ENCODE data around the gene GABRR3.

Gene GABRR3

DNA sequence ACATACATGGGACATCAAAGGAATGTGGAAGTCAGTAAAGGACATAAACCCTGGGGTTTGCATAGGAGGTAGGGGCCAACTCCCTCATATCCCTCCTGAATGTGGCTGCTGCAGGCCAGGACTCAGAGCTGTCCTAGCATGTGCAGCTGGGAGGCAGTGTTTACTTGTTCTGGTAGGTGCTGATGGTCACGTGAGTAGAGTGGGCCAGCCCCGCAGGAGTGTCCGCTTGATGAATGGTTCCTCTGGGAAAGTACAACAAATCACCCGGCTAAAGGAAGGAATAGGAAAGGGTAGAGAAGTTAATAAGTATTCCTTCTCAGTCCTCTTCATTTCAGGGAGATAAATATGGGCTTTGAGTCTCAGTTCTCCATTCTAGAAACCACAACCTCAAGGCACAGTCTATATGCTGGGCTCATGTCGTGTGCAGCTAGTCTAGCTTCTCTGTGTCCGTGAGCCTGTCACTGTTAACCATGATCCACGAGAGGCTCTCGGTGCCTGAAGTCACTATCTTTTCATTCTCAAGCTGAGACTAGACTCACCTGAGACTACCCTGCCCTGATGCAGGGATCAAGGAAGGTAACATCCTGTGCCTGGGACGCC, 80.8 kb downstream of the GABRR3 start:
- no peak for DNase-seq

DNA sequence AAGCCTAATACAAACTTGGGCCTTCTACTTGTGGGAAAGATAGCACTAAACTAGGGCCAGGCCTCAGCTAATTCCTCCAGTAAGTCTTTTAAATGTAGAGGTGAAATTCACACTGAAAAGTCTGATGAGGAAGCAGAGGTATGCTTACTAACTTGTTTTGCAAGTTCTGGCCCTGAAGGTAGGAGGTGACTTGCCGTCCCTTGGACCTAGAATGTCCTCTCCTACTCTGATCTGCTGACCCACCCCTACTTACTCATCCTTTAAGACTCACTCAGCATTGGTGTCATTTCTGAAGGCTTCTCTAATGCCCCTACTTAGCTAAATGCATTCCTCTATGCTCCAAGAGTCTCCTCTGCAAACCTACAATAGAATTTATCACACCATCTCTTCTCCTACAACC, 82.2 kb downstream of the GABRR3 start:
- DNase-seq, result no peak

GRCh38 chr3:97952280-97952679, 82.8 kb downstream of the GABRR3 start:
- DNase-seq, result no peak

- DNase-seq, result no peak
Measured at GRCh38 chr3:97950360-97950759, 84.8 kb downstream of the GABRR3 start.

- DNase-seq, result no peak
Measured at GRCh38 chr3:97949743-97950142, 85.4 kb downstream of the GABRR3 start.

- DNase-seq, result no peak
Measured at GRCh38 chr3:97949110-97949485, 86.0 kb downstream of the GABRR3 start.

DNA sequence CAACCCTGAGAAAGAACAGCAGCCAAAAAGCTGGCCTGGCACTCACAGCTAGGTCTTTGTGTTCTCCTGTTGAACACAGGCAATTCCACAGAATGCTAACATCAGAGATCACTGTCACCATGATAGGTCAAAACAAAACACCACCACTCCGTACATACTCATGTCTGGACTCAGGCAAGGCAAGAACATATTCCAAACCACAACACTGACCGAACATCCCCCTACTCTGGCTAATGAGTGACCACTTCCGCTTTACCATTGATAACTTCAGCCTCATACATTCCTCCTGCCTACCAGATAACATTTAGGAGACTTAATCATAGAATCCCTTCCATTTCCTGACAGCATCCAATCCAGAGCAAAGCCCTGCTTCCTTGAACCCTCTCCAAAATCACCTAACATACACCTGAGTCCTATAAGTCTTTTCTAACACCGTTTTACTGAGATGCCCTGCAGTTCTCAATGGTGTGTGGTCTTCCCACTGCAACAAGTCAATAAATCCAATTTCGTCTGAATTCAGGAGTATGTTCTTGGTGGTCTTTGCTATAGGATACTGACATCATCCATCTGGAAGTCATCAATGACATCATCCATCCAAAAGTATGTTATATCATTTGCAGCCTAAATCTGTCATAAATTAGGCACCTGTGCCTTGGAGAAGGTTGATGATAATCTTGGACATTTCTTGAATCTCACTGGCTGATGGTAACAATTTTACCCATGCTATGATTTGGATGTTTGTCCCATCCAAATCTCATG, 86.6 kb downstream of the GABRR3 start:
- no peak for DNase-seq

- no peak for DNase-seq
Measured at GRCh38 chr3:97942801-97943546, 92.1 kb downstream of the GABRR3 start.

- no peak for DNase-seq
Measured at GRCh38 chr3:97940034-97940433, 95.1 kb downstream of the GABRR3 start.

- DNase-seq, result no peak
Measured at GRCh38 chr3:97939401-97939800, 95.7 kb downstream of the GABRR3 start.

- no peak for DNase-seq
Measured at GRCh38 chr3:97938444-97938843, 96.7 kb downstream of the GABRR3 start.

DNA sequence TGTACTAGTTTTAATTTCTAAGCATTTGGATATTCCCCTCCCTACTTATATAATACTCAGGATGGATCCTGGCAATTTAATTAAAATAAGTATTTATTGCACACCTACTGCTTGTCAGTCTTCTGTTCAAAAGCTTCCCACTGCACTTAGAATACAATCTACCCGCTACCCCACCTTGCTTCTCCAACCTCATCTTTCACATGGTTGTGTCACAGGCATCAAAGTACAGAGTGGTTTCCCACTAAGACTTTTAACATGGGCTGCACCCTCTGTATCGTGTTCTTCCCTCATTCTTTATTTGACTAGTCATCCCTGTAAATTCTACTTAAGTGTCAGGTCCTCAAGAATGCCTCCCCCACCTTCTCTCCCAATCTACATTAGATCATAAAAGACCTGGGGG, 97.9 kb downstream of the GABRR3 start:
- DNase-seq, result no peak

DNA sequence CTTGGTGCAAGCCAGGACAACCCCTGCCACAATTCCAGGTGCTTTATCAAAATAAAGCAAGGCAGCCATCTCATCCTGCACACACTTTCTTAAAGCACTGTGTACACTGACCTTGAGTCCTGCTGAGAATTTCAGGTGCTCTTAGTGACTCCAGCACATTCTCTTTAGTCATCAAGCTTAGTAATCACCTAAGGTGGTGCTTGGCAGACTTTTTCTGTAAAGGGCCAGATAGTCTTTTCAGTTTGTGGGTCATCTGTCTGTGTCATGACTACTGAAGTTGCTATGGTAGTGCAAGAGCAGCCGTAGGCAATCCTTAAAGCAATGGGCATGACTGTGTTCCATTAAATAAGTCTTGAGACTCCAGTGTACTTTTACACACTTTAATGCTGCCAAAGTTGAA, 99.3 kb downstream of the GABRR3 start:
- no peak for DNase-seq
